GM12878 (cell line): Measurements from ENCODE around the gene TCIRG1. TPM values are rescaled to one million over a fixed set of nuclear protein-coding genes. Genes with fewer than 3 reads are reported as not detected.

ENCODE experiments used
- ATAC-seq: fragments of 200-7000 bp; cut with Tn5 transposase; 3 replicates; pipeline ENCODE4 v1.9.1; 2020; ENCODE audit warnings: mild to moderate bottlenecking, moderate library complexity
- BruUV-seq: library from RNA; stranded (reverse); fragments of 400-500 nt; replicated peaks from 2 replicates; lab custom pipeline; 2021; lab: Mats Ljungman, UMichigan
- CTCF ChIA-PET: fragments of 300-600 bp; sonication (Branson Sonifier 250); formaldehyde crosslinking; extraction: SDS; loops from one replicate; lab custom pipeline; 2021; ENCODE audit warnings: inconsistent platforms; lab: Yijun Ruan, JAX
- POLR2A ChIA-PET: fragments of 350-600 bp; formaldehyde crosslinking; extraction: SDS; loops from one replicate; lab custom pipeline; 2021; ENCODE audit warnings: inconsistent platforms; lab: Charles Lee
- RAD21 ChIA-PET: fragments of 300-600 bp; sonication (Branson Sonifier 250); formaldehyde crosslinking; loops from one replicate; lab custom pipeline; 2023; ENCODE audit warnings: antibody characterized with exemption; ENCODE audit not compliant: unreplicated experiment; lab: Charles Lee
- SMC1A ChIA-PET: fragments of 300-600 bp; sonication (Branson Sonifier 250); formaldehyde crosslinking; loops from one replicate; lab custom pipeline; 2023; ENCODE audit not compliant: unreplicated experiment, uncharacterized antibody; lab: Charles Lee
- DNase-seq: peaks from one replicate; pipeline ENCODE4 v3.0.0-alpha.2; 2011; ENCODE audit warnings: low read depth, low spot score
- FAIRE-seq: peaks from 3 replicates; lab custom pipeline; 2011; peaks lifted over from hg19 to GRCh38; lab: Jason Lieb, UNC
- H2AFZ ChIP-seq: 2 replicates; pipeline ENCODE4 v1.6.0; 2011; ENCODE audit warnings: low read depth, low read length, control low read depth; ENCODE audit not compliant: control insufficient read depth
- H3K27ac ChIP-seq: 2 replicates; pipeline ENCODE4 v1.5.1; 2011; ENCODE audit warnings: control low read depth; ENCODE audit not compliant: control insufficient read depth, insufficient read depth
- H3K27me3 ChIP-seq, 2 experiments: replicated peaks in 1 of 2; 2 replicates each; pipeline versions ENCODE4 v1.6.0 to v1.6.1; 2011; ENCODE audit warnings: low read length in 1 of 2; ENCODE audit not compliant: control insufficient read depth in 2 of 2, insufficient read depth in 2 of 2
- H3K36me3 ChIP-seq, 2 experiments: 2 replicates each; pipeline ENCODE4 v1.5.1; 2011; ENCODE audit warnings: low read length in 1 of 2; ENCODE audit not compliant: control insufficient read depth in 2 of 2, insufficient read depth in 2 of 2
- H3K4me1 ChIP-seq: 2 replicates; pipeline ENCODE4 v1.6.1; 2011; ENCODE audit warnings: mild to moderate bottlenecking, low read length, moderate library complexity, mixed read lengths; ENCODE audit not compliant: control insufficient read depth, insufficient read depth
- H3K4me2 ChIP-seq: 2 replicates; pipeline ENCODE4 v1.6.0; 2011; ENCODE audit warnings: control low read depth; ENCODE audit not compliant: control insufficient read depth, insufficient read depth
- H3K4me3 ChIP-seq: fragments of 200-600 bp; sonication (generic); 2 replicates; pipeline ENCODE4 v1.5.1; 2016
- H3K79me2 ChIP-seq: 2 replicates; pipeline ENCODE4 v1.6.0; 2011; ENCODE audit warnings: low read length; ENCODE audit not compliant: control insufficient read depth, insufficient read depth
- H3K9ac ChIP-seq: 2 replicates; pipeline ENCODE4 v1.8.0; 2011; ENCODE audit warnings: low read length, control low read depth, mixed read lengths; ENCODE audit not compliant: control insufficient read depth, insufficient read depth
- H3K9me3 ChIP-seq: replicated peaks from 3 replicates; pipeline ENCODE4 v1.5.1; 2011; ENCODE audit warnings: mild to moderate bottlenecking, low read length; ENCODE audit not compliant: control insufficient read depth, insufficient read depth
- H4K20me1 ChIP-seq: 2 replicates; pipeline ENCODE4 v1.6.0; 2011; ENCODE audit not compliant: control insufficient read depth, insufficient read depth
- CBX3 ChIP-seq: fragments of 200-600 bp; sonication (generic); IDR thresholded peaks from 2 replicates; pipeline ENCODE4 v1.6.1; 2016; ENCODE audit warnings: low read depth, borderline replicate concordance
- CREM ChIP-seq: IDR thresholded peaks from 2 replicates; pipeline ENCODE4 v1.6.1; 2014; ENCODE audit warnings: antibody characterized with exemption, low read depth
- FOXM1 ChIP-seq: IDR thresholded peaks from 2 replicates; pipeline ENCODE4 v1.6.1; 2012; ENCODE audit warnings: low read depth, mild to moderate bottlenecking, inconsistent platforms, low read length, moderate library complexity
- JUND ChIP-seq: IDR thresholded peaks from 2 replicates; pipeline ENCODE4 v1.6.1; 2012; ENCODE audit warnings: low read depth, mild to moderate bottlenecking, low read length, improper control_type of control experiment, moderate library complexity
- MEF2A ChIP-seq: IDR thresholded peaks from 2 replicates; pipeline ENCODE4 v1.6.1; 2011; ENCODE audit warnings: low read depth, mild to moderate bottlenecking, low read length, moderate library complexity; ENCODE audit not compliant: insufficient read depth
- MEF2B ChIP-seq: fragments of 450-650 bp; IDR thresholded peaks from 2 replicates; pipeline ENCODE4 v1.6.1; 2018; ENCODE audit warnings: mild to moderate bottlenecking, moderate library complexity; ENCODE audit not compliant: partially characterized antibody, poor library complexity, severe bottlenecking
- NFYA ChIP-seq: IDR thresholded peaks from 2 replicates; pipeline ENCODE4 v1.6.1; 2011; ENCODE audit warnings: low read depth, mild to moderate bottlenecking, low read length, improper control_type of control experiment, borderline replicate concordance
- NFYB ChIP-seq: IDR thresholded peaks from 2 replicates; pipeline ENCODE4 v1.6.1; 2011; ENCODE audit warnings: low read depth, mild to moderate bottlenecking, low read length, improper control_type of control experiment, moderate library complexity; ENCODE audit not compliant: insufficient read depth
- NRF1 ChIP-seq: conservative IDR thresholded peaks from 2 replicates; pipeline ENCODE4 v1.6.1; 2011; ENCODE audit warnings: mild to moderate bottlenecking, low read depth, low read length, improper control_type of control experiment
- POU2F2 ChIP-seq: IDR thresholded peaks from 3 replicates; pipeline ENCODE4 v1.6.1; 2011; ENCODE audit warnings: low read depth, mild to moderate bottlenecking, low read length, borderline replicate concordance
- RAD51 ChIP-seq: fragments of 450-650 bp; IDR thresholded peaks from 2 replicates; pipeline ENCODE4 v1.6.1; 2016; ENCODE audit warnings: moderate library complexity, mild to moderate bottlenecking, inconsistent platforms
- RCOR1 ChIP-seq: conservative IDR thresholded peaks from 2 replicates; pipeline ENCODE4 v1.6.1; 2012; ENCODE audit warnings: low read depth, low read length, improper control_type of control experiment
- SIN3A ChIP-seq: IDR thresholded peaks from 2 replicates; pipeline ENCODE4 v1.6.1; 2012; ENCODE audit warnings: low read depth, low read length, improper control_type of control experiment
- SREBF2 ChIP-seq: IDR thresholded peaks from 2 replicates; pipeline ENCODE4 v1.6.1; 2012; ENCODE audit warnings: mild to moderate bottlenecking, low read length
- SRF ChIP-seq, 2 experiments: IDR thresholded peaks; 2 replicates each; pipeline ENCODE4 v1.6.1; 2011; ENCODE audit warnings: low read depth in 2 of 2, low read length in 2 of 2, mild to moderate bottlenecking in 1 of 2, moderate library complexity in 1 of 2
- STAT3 ChIP-seq: IDR thresholded peaks from 2 replicates; pipeline ENCODE4 v1.6.1; 2011; ENCODE audit warnings: low read depth, low read length, improper control_type of control experiment
- TCF12 ChIP-seq: IDR thresholded peaks from 2 replicates; pipeline ENCODE4 v1.6.1; 2011; ENCODE audit warnings: low read depth, mild to moderate bottlenecking, low read length
- ZNF274 ChIP-seq: IDR thresholded peaks from one replicate; pipeline ENCODE4 v1.8.0; 2011; ENCODE audit not compliant: insufficient read length, insufficient read depth
- ZSCAN29 ChIP-seq: fragments of 450-650 bp; IDR thresholded peaks from 2 replicates; pipeline ENCODE4 v1.6.1; 2017; ENCODE audit warnings: mild to moderate bottlenecking, moderate library complexity
- WGBS: methylation state at CpG from one replicate; pipeline ENCODE4 v1.1.6; 2016; ENCODE audit warnings: low lambda C conversion rate; ENCODE audit not compliant: insufficient replicate concordance, insufficient coverage; ENCODE audit errors: missing lambda C conversion rate; 5-methylcytosine and 5-hydroxymethylcytosine counted together
- in situ Hi-C: fragments of 300-500 bp; cut with MboI; formaldehyde crosslinking; loops from 9 replicates; pipeline ENCODE4 v1.14.3; 2018; ENCODE audit warnings: mixed read lengths
- intact Hi-C: fragments of 100-400 bp; cut with micrococcal nuclease; formaldehyde crosslinking; loops from one replicate; pipeline ENCODE4 v1.14.2; 2022; ENCODE audit not compliant: unreplicated experiment
- polyA plus RNA-seq, 11 experiments: library from polyadenylated mRNA; depleted of rRNA in 4 of 11; unstranded in 6 of 11; stranded (reverse) in 5 of 11; fragments of >200 nt; fragmentation: Nextera tagmentation in 4 of 11; fragmentation: Illumina TruSeq in 1 of 11; extraction: Ambion mirVana in 4 of 11; extraction: Trizol in 1 of 11; gene quantifications; 1 replicate in 1 of 11; 2 replicates in 10 of 11; pipeline versions ENCODE4 v1.2.1 to v1.2.3, GENCODE V29; 2011 to 2016; ENCODE audit warnings: inconsistent platforms in 2 of 11, missing spikeins in 2 of 11, low read depth in 1 of 11
- total RNA-seq, 4 experiments: library from RNA; depleted of rRNA in 3 of 4; stranded (reverse); fragments of >200 nt in 3 of 4; fragmentation: Illumina TruSeq in 1 of 4; extraction: Trizol in 1 of 4; gene quantifications; 2 replicates each; pipeline versions ENCODE4 v1.2.1 to v1.2.3, GENCODE V29; 2013 to 2021
- TF ChIP-seq, protein P1 (sequence below): fragments of 450-650 bp; IDR thresholded peaks from 2 replicates; pipeline ENCODE4 v1.6.1; 2017; ENCODE audit warnings: mild to moderate bottlenecking, moderate library complexity

The TCIRG1 gene
- total and polyA plus RNA-seq, 10 of the 15 experiments (the other 5 are each of a cell fraction or from before 2014, with no cell fraction given), result 0.76 to 218 (median 87.4) TPM

DNA sequence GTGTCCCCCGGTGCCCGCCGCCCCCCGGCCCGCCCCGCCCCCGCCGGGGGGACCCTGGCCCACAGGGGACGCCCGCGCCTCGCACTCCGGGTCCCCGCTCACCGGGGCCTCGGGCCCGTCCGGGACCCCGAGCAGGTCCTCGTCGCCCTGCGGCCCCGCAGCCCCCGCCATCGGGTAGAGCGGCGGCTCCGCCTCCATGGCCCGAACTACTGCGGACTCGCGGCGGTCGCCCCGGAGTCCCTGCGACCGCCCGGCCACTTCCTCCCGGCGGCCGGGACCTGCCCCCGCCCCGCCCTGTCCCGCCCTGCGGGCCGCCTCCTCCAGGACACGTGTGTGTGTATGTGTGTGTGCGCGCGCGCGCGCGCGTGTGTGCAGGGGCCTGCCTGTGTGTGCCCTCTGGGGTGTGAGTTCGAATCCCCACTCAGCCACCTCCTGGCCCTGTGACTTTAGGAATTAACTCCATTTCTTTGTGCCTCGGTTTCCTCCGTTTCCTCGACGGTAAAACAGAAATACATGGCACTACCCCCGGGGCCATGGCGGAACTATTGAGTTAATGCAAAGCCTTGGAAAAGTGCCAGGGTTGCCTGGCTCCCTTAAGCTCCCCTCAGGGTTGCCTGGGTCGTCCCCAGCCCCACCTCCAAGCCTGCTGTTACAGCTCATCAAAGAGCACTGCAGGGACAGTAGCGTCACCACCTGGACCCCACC lies 34.8 kb upstream of the TCIRG1 start, which contains the start of gene UNC93B1:
Gene UNC93B1 (minus strand): TSS at position 252 of the 705 bp plus-strand sequence. CDS start 54 bp downstream, at position 198.
- Histone ChIP-seq H4K20me1 (no peaks in the 10 kb centered on the region), H2AFZ (peak within 1 kb of the TSS; percentile 78), H3K4me1 (peaks cover 36% of the 10 kb centered on the region), H3K4me3 (peak within 1 kb of the TSS; percentile 92), H3K36me3 (no peaks in the 10 kb centered on the region), H3K27ac (peak within 1 kb of the TSS; percentile 78), H3K4me2 (peak within 1 kb of the TSS; percentile 90), H3K27me3 (no peaks in the 10 kb centered on the region), H3K79me2 (peaks cover 14% of the 10 kb centered on the region), H3K9me3 (no peaks in the 10 kb centered on the region), H3K9ac (peak within 1 kb of the TSS; percentile 69)
- in situ Hi-C loops (no loop called here), intact Hi-C loops (loop anchor here (5.0 to 10.0 kb wide), 3 partner anchors 33 to 203 kb away; partner anchors contain the start of genes CHKA and TCIRG1)
- CTCF ChIA-PET, result interaction anchor here (1.3 to 3.5 kb wide), 2 partner anchors 10 to 204 kb away, joined by 3 to 19 read pairs; no protein-coding TSS in a partner anchor
- FAIRE-seq (no peak), DNase-seq (peak; percentile 57), ATAC-seq (peak; percentile 88)
- no TSS peak for BruUV-seq
- RAD21 ChIA-PET, result no interaction called here
- SMC1A ChIA-PET, result no interaction called here
- WGBS, result 6% methylated on average over 24 of the region's 64 CpGs
- POLR2A ChIA-PET, result interaction anchor here (0.9 to 3.0 kb wide), 2 partner anchors 34 to 37 kb away, joined by 3 to 11 read pairs; partner anchors contain the start of gene TCIRG1
- no peak for TF ChIP-seq RAD51
- peak; percentile 11 for TF ChIP-seq MEF2B
- TF ChIP-seq SREBF2, result no peak
- no peak for TF ChIP-seq CBX3
- no peak for TF ChIP-seq NFYA
- no peak for TF ChIP-seq ZNF274
- TF ChIP-seq RCOR1, result 0 out of 2 replicates have a peak, but pooled peaks have one; percentile 28
- TF ChIP-seq POU2F2, result 0 out of 3 replicates have a peak, but pooled peaks have one; percentile 40
- TF ChIP-seq SIN3A, result peak; percentile 40; the same call in 1 of the 2 replicates
- TF ChIP-seq CREM, result peak; percentile 50; the same call in 1 of the 2 replicates
- peak; percentile 49 for TF ChIP-seq NRF1
- TF ChIP-seq, protein P1, sequence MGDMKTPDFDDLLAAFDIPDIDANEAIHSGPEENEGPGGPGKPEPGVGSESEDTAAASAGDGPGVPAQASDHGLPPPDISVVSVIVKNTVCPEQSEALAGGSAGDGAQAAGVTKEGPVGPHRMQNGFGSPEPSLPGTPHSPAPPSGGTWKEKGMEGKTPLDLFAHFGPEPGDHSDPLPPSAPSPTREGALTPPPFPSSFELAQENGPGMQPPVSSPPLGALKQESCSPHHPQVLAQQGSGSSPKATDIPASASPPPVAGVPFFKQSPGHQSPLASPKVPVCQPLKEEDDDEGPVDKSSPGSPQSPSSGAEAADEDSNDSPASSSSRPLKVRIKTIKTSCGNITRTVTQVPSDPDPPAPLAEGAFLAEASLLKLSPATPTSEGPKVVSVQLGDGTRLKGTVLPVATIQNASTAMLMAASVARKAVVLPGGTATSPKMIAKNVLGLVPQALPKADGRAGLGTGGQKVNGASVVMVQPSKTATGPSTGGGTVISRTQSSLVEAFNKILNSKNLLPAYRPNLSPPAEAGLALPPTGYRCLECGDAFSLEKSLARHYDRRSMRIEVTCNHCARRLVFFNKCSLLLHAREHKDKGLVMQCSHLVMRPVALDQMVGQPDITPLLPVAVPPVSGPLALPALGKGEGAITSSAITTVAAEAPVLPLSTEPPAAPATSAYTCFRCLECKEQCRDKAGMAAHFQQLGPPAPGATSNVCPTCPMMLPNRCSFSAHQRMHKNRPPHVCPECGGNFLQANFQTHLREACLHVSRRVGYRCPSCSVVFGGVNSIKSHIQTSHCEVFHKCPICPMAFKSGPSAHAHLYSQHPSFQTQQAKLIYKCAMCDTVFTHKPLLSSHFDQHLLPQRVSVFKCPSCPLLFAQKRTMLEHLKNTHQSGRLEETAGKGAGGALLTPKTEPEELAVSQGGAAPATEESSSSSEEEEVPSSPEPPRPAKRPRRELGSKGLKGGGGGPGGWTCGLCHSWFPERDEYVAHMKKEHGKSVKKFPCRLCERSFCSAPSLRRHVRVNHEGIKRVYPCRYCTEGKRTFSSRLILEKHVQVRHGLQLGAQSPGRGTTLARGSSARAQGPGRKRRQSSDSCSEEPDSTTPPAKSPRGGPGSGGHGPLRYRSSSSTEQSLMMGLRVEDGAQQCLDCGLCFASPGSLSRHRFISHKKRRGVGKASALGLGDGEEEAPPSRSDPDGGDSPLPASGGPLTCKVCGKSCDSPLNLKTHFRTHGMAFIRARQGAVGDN, result no peak
- no peak for TF ChIP-seq NFYB
- no peak for TF ChIP-seq TCF12
- no peak for TF ChIP-seq STAT3
- no peak for TF ChIP-seq JUND
- no peak for TF ChIP-seq SRF (IDR thresholded peaks at IDR 0.05; ENCODE audit: low read depth in 2 of 2, low read length in 2 of 2)
- peak; percentile 57; the same call in 1 of the 2 replicates for TF ChIP-seq ZSCAN29
- TF ChIP-seq MEF2A, result no peak
- no peak for TF ChIP-seq FOXM1
